ENCODE results near the gene FRMD4B. TPM values are rescaled to one million over a fixed set of nuclear protein-coding genes. Genes with fewer than 3 reads are reported as not detected.

FRMD4B gene
- total and polyA plus RNA-seq, 10 of the 15 experiments (the other 5 are each of a cell fraction or from before 2014, with no cell fraction given), result 3.9 to 11.4 (median 8.0) TPM

GRCh38 chr3:69231929-69232440, 153.9 kb downstream of the FRMD4B start:
- 40% methylated on average over 6 of the region's 6 CpGs for WGBS (ENCODE audit: insufficient coverage, insufficient replicate concordance, low lambda C conversion rate, missing lambda C conversion rate)
- Histone ChIP-seq H3K36me3 (ENCODE audit: control insufficient read depth in 2 of 2, insufficient read depth in 2 of 2, low read length in 1 of 2) (no peaks in the 10 kb centered on the region), H3K79me2 (ENCODE audit: control insufficient read depth, insufficient read depth, low read length) (no peaks in the 10 kb centered on the region), H3K27me3 (replicated peaks in 1 of 2; ENCODE audit: control insufficient read depth in 2 of 2, insufficient read depth in 2 of 2, low read length in 1 of 2) (no peaks in the 10 kb centered on the region), H4K20me1 (ENCODE audit: control insufficient read depth, insufficient read depth) (no peaks in the 10 kb centered on the region), H2AFZ (ENCODE audit: control insufficient read depth, low read depth, low read length) (no peak overlapping the region), H3K4me2 (ENCODE audit: control insufficient read depth, insufficient read depth) (no peak overlapping the region), H3K9me3 (replicated peaks; ENCODE audit: control insufficient read depth, insufficient read depth, low read length) (no peaks in the 10 kb centered on the region), H3K4me3 (no peak overlapping the region), H3K4me1 (ENCODE audit: control insufficient read depth, insufficient read depth, low read length) (no peaks in the 10 kb centered on the region), H3K9ac (ENCODE audit: control insufficient read depth, insufficient read depth, low read length) (no peak overlapping the region), H3K27ac (ENCODE audit: control insufficient read depth, insufficient read depth) (no peak overlapping the region)
- no peak for DNase-seq (ENCODE audit: low read depth, low spot score)
- RAD21 ChIA-PET (ENCODE audit: unreplicated experiment), result interaction anchor here (0.7 to 1.3 kb wide), 2 partner anchors 53 to 79 kb away, joined by 3 to 4 read pairs; no protein-coding TSS in a partner anchor
- CTCF ChIA-PET, result interaction anchor here (1.0 to 9.6 kb wide), 3 partner anchors 58 to 74 kb away, joined by 3 to 161 read pairs (median 12); no protein-coding TSS in a partner anchor
- SMC1A ChIA-PET (ENCODE audit: uncharacterized antibody, unreplicated experiment), result interaction anchor here (0.9 to 12.9 kb wide), 4 partner anchors 12 to 74 kb away, joined by 4 to 120 read pairs (median 52); no protein-coding TSS in a partner anchor
- POLR2A ChIA-PET, result interaction anchor here (2.0 kb wide), 1 partner anchor 26 kb away, joined by 4 read pairs; no protein-coding TSS in a partner anchor
- no peak for ATAC-seq
- in situ Hi-C loops (cut with MboI), result no loop called here
- intact Hi-C loops (cut with micrococcal nuclease; ENCODE audit: unreplicated experiment), result no loop called here
- TF ChIP-seq HDGF (IDR thresholded peaks at IDR 0.05) (no peak), ZSCAN29 (IDR thresholded peaks at IDR 0.05) (no peak), TCF7 (IDR thresholded peaks at IDR 0.05; ENCODE audit: borderline replicate concordance) (no peak), YY1 (IDR thresholded peaks at IDR 0.05; ENCODE audit: low read depth, low read length) (no peak), E4F1 (IDR thresholded peaks at IDR 0.05; ENCODE audit: borderline replicate concordance, partially characterized antibody) (no peak), NKRF (conservative IDR thresholded peaks at IDR 0.05) (no peak)
- BruUV-seq (replicated peaks), result no TSS peak
- FAIRE-seq, result no peak
